Fibroblast of peridontal ligament (primary cell): ENCODE measurements around the gene TRPC4AP.
A peak's percentile ranks its signal among the peaks of the same experiment; 100 is the strongest.

Experiments used
- DNase-seq: peaks from one replicate; pipeline ENCODE4 v3.0.0-alpha.2; 2010; ENCODE audit errors: extremely low read depth

The TRPC4AP gene

GRCh38 chr20:34970193-34970840, 122.3 kb downstream of the TRPC4AP start:
- no peak for DNase-seq

GRCh38 chr20:34968042-34968775, 124.4 kb downstream of the TRPC4AP start:
- DNase-seq, result no peak

- DNase-seq, result no peak
These were observed 125.2 kb downstream of the TRPC4AP start for GRCh38 chr20:34967421-34967820.

- DNase-seq, result no peak
These were observed 127.6 kb downstream of the TRPC4AP start for GRCh38 chr20:34965051-34965450.

- no peak for DNase-seq
These were observed 128.1 kb downstream of the TRPC4AP start for GRCh38 chr20:34964486-34964885.

GRCh38 chr20:34956751-34957472, 135.7 kb downstream of the TRPC4AP start:
- DNase-seq, result no peak

- DNase-seq, result no peak
These were observed 136.6 kb downstream of the TRPC4AP start for GRCh38 chr20:34956041-34956458.

- DNase-seq, result peak; percentile 94
These were observed 137.2 kb downstream of the TRPC4AP start, which contains the start of the genes GSS and MYH7B for GRCh38 chr20:34955231-34956040. GSS (minus strand) TSS chr20:34955806; CDS start chr20:34951852, 3,954 bp downstream. MYH7B (plus strand) TSS chr20:34955868; CDS start chr20:34978006, 22,138 bp downstream.

GRCh38 chr20:34954904-34955230, 137.7 kb downstream of the TRPC4AP start:
- peak; percentile 39 for DNase-seq

GRCh38 chr20:34953960-34954359, 138.6 kb downstream of the TRPC4AP start:
- no peak for DNase-seq

- DNase-seq, result no peak
These were observed 139.9 kb downstream of the TRPC4AP start for GRCh38 chr20:34952671-34953070.
